ENCODE data around the gene KLHDC7B.
"Not testable (repeated sequence)": the region's sequence is repeated elsewhere in the genome, so short reads cannot be mapped to it uniquely, and the experiment has no call there.

Gene KLHDC7B

GRCh38 chr22:50529897-50530579, 15.7 kb upstream of the KLHDC7B start, which contains the start of gene TYMP:
TYMP (minus strand) TSS chr22:50530012; CDS start chr22:50529709, 303 bp downstream.
- FAIRE-seq, result no peak

- no peak for FAIRE-seq
Measured at GRCh38 chr22:50530580-50530876, 15.2 kb upstream of the KLHDC7B start.

DNA sequence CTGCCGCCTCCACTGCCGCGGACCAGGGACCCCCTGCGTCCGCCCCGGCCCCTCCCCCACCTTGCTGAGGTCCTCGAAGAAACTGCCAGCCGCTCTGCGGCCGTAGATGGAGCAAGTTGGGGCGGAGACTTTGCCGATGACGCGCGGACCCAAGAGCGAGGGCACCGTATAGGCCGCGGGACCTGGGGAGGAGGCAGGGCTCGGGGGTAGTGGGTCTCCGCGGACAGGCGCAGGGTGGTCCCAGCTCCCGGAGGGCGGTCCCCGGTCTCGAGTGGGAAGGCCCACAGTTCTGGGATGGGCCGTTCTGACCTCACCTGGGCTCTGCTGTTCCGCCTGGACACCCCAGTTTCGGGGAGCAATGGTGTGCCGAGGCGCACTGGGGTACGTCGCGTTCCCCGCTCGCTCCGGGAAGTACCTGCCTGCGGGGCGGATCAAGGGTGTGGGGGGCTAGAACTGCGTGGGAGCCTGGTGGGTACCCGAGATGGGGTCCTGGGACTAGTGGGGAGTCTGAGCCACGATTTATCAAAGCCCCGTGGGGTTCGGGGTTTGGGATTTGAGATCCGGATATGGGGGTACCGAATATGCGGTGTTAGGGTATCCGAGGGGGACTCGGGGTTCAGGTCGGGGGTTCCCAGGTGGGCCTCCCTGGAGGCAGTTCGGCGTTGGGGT, 14.7 kb upstream of the KLHDC7B start:
- no peak for FAIRE-seq

DNA sequence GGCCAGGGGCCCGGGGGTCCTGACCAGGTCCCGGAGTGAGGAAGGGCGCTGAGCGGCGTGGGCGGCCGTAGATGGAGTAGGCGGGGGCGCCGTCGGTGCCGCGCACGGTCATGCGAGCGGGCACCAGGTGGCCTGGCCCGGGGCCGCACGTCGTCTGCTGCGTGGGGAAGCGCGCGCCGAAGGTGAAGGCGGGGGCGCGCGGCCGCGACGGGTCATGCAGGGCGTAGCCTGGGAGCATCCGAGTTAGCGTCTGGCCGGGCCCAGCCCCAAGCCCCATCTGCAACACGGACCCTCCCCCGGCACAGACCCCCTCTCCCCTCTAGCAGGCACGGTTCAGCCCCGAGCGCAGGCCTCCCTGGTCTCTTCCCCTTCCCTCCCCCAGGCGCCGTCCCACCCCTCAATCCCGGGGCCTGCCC, 14.1 kb upstream of the KLHDC7B start:
- no peak for FAIRE-seq

DNA sequence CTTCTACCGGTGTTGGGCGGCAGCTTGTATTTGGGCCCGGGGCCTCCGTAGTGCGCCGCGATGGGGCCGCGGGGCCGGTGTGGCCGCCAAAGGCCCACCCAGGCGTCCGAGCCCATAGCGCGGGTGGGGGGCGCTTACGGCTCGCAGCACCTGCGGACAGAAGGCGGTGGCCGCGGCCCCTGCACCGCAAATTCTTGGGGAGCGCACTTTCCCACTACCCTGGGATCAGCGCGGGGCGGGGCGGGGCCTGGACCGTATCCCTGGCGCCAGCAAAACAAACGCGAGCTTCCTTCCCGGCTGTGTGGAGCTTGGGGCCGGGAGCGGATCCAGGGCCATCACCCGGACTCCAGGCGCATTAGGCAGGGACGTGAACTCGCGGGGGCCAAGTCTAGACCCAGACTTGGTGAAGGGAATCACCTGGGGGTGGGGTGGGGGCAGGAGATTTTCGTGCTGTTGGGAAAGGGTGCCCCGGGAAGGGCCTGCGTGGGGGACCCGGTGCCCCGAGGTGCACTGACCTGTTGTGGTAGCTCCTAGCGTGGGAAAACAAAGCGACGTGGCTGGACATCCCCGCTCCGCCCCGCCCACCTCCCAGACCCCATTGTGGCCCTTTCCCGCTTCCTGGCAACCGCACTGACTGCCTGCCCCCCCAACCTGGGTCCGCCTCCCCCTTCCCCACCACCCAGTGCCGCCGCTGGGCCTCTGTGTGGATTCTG, 13.6 kb upstream of the KLHDC7B start:
- FAIRE-seq, result no peak

DNA sequence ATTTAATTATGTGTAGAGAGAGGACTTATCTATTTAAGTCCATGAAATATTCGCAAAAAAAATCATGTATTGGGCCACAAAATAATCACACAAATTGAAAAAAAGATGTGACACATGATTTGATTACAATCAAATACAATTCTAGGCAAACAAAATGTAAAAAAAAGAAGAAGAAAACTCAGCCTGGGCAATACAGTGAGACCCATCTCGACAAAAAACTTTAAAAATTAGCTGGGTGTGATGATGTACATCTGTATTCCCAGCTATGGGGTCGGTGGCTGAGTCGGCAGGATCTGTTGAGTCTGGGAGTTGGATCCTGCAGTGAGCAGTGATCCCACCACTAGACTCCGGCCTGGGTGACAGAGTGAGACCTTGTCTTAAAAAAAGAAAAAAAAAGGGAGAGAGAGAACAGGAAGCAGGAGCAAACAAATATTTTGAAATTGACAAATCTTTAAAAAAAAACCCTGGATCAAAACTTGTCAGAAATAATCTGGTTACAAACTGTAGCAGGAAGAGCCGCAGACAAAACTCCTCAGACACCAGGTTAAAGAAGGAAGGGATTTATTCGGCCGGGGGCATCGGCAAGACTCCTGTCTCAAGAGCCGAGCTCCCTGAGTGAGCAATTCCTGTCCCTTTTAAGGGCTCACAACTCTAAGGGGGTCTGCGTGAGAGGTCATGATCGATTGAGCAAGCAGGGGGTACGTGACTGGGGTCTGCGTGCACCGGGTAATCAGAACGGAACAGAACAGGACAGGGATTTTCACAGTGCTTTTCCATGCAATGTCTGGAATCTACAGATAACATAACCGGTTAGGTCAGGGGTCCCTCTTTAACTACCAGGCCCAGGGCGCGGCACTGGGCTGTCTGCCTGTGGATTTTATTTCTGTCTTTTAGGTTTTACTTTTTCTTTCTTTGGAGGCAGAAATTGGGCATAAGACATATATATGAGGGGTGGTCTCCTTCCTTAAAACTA, 12.6 kb upstream of the KLHDC7B start:
- FAIRE-seq, result no peak

DNA sequence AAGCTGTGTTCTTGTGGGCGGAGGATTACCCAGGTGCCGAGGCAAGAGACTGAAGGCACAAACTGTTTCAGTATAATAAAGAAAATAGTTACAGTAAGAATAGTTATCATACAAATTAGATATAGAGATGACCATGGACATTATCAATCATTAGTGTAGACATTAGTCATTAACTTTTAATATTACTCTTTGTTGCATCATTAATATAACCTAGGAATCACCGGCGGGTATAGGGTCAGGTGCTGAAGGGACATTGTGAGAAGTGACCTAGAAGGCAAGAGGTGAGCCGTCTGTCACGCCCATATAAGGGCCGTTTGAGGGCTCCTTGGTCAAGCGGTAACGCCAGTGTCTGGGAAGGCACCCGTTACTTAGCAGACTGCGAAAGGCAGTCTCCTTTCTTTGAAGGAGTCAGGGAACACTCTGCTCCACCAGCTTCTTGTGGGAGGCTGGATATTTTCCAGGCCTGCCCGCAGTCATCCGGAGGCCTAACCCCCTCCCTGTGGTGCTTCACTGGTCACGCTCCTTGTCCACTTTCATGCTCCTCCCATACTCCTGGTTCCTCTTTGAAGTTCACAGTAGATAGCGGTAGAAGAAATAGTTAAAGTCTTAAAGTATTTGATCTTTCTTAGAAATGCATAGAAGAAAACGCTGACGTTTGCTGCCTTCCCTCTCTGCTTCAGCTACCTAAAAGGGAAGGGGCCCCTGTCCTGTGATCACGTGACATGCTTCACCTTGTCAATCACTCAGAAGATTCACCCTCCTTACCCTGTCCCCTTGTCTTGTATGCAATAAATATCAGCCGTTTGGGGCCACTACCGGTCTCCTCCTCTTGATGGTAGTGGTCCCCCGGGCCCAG, 11.6 kb upstream of the KLHDC7B start:
- not testable (repeated sequence) for FAIRE-seq

GRCh38 chr22:50535113-50535512, 10.6 kb upstream of the KLHDC7B start:
- no peak for FAIRE-seq

DNA sequence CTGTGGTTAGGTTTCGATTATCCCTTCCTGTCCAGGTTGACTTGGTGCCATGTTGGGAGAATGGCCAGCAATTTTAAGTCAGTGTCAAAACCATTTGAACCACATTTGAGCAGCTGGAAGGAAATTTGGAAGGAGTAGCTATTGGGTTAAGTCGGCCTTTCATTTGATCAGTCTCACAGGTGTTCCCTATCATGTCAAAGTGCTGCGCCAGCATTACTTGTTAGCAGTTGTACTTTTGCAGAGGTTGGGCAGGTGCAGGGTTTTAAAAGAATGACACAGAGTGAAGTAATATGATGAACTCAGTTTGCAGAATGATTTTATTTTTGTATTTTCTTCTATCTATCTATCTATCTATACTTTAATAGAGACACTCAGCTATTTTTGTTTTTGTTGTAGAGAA, 9.5 kb upstream of the KLHDC7B start:
- FAIRE-seq, result no peak

DNA sequence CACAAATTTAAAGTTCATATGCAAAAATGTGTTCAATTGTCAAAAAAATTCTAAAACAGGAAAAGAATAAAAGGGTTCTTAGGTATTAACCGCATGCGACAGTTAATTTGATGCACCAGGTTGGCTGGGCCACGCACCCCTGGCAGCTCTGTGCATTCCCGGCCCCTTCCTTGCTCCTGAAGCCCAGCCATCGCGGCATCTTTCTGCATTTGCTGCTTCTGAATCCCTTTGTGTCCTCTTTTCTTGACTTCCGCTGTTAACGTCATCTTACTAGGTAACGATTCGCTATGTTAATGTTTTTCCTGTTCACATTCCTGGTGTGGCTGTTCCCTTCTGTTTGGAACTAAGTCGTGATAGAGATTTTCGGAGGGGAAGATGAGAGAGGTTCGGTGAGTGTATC, 7.9 kb upstream of the KLHDC7B start:
- FAIRE-seq, result no peak

DNA sequence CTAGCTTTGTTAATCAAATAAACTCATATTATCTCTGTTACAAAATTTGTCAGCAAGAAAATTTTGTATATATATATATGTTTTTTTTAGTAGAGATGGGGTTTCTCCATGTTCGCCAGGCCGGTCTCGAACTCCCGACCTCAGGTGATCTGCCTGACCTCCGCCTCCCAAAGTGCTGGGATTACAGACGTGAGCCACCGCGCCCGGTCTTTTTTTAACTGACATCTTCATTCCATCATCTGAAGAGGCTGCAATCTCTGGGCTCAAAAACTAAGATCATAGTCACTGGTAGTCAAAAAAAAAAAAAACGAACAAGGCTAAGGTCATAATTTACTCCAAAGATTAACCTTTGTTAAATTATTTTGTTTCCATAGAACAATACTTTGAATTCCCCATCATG, 5.3 kb upstream of the KLHDC7B start:
- FAIRE-seq, result no peak

- FAIRE-seq, result not testable (repeated sequence)
Measured at GRCh38 chr22:50541667-50542026, 4.1 kb upstream of the KLHDC7B start.

- no peak for FAIRE-seq
Measured at GRCh38 chr22:50542416-50542927, 3.2 kb upstream of the KLHDC7B start.

DNA sequence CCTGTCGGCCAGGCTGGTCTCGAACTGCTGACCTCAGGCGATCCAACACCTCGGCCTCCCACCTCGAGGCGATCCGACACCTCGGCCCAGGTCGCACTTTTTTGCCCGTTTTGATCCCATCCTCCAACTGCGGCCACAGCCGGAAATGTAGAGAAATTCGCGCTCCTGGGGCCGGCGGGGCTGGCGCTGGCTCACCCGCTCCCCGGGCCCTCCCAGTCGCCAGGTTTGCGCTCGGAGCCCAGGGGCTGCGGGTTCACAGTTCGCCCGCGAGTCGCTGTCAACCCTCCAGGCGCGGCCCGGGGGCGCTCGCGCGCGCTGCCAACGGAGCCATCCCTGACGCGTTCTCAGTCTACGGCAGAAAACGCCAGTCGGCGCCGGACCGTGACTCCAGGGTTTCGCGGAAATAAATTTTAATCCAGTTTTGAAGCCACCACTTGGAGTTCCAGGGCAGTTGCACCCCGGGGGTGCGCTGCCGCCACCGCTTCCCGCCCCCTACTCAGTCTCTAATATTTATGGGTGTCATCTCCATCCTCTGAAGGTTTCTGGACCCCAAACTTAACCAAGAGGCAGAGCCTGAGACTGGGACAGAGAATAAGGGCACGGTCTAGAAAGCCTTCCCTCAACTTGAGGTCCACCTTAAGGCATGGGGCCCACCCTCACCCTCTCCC, 1.5 kb upstream of the KLHDC7B start:
- no peak for FAIRE-seq

DNA sequence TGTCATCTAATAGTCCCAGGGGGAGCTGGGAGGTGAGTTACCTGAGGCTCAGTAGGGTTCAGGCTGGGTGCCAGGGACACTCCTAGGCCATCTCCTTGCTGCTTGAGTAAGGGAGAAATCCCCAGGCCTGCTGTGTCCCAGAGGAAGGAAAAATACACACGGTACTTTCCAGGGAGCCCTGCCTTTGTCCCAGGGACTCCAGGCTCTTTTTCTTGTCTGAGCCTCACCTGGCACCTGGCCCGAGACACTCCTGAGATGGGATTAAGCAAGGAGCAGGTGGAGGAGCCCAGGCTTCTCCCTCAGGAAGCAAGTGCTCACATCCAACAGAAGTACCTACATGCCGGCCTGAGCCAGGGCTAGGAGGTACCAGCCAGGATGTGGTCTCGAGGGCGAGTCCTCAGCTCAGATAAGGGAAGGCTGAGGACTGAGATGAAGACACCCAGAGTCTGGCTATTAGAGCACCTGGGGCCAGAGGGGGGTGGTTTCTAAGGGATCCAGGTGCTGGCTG, 899 bp upstream of the KLHDC7B start:
- no peak for FAIRE-seq

- FAIRE-seq, result no peak
Measured at GRCh38 chr22:50546326-50547262, 895 bp downstream of the KLHDC7B start.

- FAIRE-seq, result no peak
Measured at GRCh38 chr22:50547263-50547985, 1.7 kb downstream of the KLHDC7B start.

DNA sequence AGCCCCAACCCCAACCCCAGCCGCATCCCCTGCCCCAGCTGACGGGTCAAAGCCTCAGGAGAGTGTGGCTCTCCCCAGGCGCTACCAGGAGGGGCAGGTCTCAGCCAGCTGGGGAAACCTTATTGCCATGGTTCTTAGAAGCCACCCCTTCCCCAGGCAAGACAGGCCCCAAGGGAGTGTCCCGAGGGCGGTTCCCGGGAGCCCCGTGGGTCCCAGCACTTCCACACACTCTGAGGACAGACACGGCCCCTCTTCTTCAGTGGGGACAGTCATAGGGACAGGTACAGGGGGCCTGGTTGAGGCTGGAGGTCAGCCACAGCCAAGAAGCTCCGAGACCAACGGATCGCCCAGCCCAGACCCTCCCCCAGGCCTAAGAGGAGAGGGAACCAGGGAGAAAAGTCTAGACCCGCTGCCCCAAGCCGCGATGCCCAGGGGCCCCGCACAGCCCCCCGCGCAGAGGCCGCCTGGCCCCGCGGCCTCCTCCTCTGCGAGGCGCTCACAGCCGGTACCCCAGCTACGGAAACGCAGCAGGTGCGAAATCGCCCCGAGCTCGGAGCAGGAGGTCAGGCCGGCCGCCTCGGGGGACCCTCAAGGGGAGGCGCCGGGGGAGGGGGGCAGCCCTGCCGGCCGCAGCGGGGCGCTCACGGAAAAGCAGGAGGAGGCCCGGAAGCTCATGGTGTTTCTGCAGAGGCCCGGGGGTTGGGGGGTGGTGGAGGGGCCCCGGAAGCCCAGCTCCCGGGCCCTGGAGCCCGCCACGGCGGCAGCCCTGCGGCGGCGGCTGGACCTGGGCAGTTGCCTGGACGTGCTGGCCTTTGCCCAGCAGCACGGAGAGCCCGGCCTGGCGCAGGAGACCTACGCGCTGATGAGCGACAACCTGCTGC, 2.6 kb downstream of the KLHDC7B start:
- FAIRE-seq, result no peak
